Measurements from ENCODE around the gene C3orf62.
"Not testable (repeated sequence)": the region's sequence is repeated elsewhere in the genome, so short reads cannot be mapped to it uniquely, and the experiment has no call there.

Gene C3orf62

DNA sequence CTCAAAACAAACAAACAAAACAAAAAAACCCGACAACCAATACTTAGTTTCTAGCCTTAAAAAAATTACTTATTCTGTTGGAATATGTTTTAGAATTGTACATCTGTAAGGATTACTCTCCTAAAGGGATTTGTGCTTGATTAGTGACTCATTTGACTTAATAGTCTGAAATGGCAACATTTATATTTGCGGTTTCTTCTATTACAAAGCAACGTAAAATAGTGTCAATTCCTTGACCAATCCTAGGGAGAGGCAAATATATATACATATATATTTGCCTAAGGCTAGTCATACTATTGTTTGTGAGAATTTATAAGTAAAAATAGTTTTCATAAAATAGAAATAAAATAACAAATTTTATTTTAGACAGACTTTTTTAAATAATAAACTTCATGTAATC is 39.7 kb downstream of the C3orf62 start:
- TF ChIP-seq, protein P1, sequence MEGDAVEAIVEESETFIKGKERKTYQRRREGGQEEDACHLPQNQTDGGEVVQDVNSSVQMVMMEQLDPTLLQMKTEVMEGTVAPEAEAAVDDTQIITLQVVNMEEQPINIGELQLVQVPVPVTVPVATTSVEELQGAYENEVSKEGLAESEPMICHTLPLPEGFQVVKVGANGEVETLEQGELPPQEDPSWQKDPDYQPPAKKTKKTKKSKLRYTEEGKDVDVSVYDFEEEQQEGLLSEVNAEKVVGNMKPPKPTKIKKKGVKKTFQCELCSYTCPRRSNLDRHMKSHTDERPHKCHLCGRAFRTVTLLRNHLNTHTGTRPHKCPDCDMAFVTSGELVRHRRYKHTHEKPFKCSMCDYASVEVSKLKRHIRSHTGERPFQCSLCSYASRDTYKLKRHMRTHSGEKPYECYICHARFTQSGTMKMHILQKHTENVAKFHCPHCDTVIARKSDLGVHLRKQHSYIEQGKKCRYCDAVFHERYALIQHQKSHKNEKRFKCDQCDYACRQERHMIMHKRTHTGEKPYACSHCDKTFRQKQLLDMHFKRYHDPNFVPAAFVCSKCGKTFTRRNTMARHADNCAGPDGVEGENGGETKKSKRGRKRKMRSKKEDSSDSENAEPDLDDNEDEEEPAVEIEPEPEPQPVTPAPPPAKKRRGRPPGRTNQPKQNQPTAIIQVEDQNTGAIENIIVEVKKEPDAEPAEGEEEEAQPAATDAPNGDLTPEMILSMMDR (IDR thresholded peaks at IDR 0.05; ENCODE audit: unreplicated experiment in 3 of 3): no peak
- Mint-ChIP-seq H3K27me3 (ENCODE audit: low read depth) (no peaks in the 10 kb centered on the region), H3K27ac (no peak overlapping the region), H3K9me3 (peaks cover 21% of the 10 kb centered on the region), H3K36me3 (ENCODE audit: low read depth) (peaks cover 3% of the 10 kb centered on the region), H3K4me3 (no peak overlapping the region), H3K4me1 (no peaks in the 10 kb centered on the region)

DNA sequence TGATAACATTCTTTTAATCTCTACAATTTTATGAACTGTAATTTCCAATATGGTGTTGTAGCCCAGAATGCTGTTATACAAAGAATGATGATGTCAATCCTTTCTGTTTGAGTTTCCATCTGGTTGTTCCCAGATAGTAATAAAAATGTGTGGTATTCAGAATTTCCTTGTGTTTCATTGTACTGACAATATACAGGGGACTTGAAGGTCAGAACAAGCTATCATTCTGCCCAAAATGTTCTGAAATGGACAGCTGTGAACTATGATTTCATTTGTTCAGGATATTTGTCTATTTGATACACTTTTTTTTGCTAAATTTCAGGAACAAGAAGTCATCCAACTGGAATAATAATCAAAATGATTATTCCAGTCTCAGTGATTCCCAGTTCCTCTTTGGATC is 40.8 kb downstream of the C3orf62 start:
- Mint-ChIP-seq H3K36me3 (ENCODE audit: low read depth) (peaks cover 3% of the 10 kb centered on the region), H3K9me3 (peaks cover 26% of the 10 kb centered on the region), H3K27ac (no peak overlapping the region), H3K27me3 (ENCODE audit: low read depth) (no peaks in the 10 kb centered on the region), H3K4me3 (no peak overlapping the region), H3K4me1 (no peaks in the 10 kb centered on the region)
- TF ChIP-seq, protein P1 (IDR thresholded peaks at IDR 0.05; ENCODE audit: unreplicated experiment in 3 of 3): no peak

DNA sequence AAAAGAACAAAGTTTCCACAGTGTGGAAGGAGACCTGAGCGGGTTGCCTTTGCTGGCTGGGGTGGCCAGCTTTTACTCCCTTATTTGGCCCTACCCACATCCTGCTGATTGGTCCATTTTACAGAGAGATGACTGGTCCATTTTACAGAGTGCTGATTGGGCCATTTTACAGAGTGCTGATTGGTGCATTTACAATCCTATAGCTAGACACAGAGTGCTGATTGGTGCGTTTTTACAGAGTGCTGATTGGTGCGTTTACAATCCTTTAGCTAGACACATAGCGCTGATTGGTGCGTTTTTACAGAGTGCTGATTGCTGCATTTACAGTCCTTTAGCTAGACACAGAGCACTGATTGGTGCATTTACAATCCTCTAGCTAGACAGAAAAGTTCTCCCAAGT is 48.2 kb downstream of the C3orf62 start:
- not testable (repeated sequence) for H3K4me3 Mint-ChIP-seq; H3K27ac Mint-ChIP-seq; H3K36me3 Mint-ChIP-seq (ENCODE audit: low read depth); H3K4me1 Mint-ChIP-seq; H3K27me3 Mint-ChIP-seq (ENCODE audit: low read depth)
- H3K9me3 Mint-ChIP-seq: peaks cover 53% of the 10 kb centered on the region

DNA sequence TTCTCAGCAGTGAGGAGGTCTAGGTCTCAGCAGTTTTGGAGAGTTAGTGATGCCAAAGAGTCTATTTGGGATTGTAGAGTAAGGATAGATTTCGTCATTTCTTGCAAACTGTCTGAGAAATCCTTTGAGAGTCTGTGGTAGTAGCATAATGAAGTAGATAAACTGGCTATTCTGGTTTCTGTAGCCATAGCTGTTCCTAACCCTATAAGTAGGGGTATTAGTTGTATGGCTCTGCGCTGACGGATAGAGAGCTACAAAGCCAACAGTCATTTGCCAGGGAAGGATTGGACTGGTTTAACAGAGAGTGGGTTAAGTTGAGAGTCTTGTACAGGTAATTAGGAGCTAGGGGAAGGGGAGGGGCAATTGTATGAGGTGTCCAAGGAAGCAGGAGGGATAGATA is 55.0 kb downstream of the C3orf62 start:
- H3K9me3 Mint-ChIP-seq: peaks cover 32% of the 10 kb centered on the region
- no peak overlapping the region for H3K4me3 Mint-ChIP-seq
- no peaks in the 10 kb centered on the region for H3K36me3 Mint-ChIP-seq (ENCODE audit: low read depth)
- H3K27ac Mint-ChIP-seq: peak overlapping the region in 1 of 3 experiments; percentile 4
- H3K27me3 Mint-ChIP-seq (ENCODE audit: low read depth): peaks cover 9% of the 10 kb centered on the region
- TF ChIP-seq, protein P1 (IDR thresholded peaks at IDR 0.05; ENCODE audit: unreplicated experiment in 3 of 3): no peak
- H3K4me1 Mint-ChIP-seq: peaks cover 14% of the 10 kb centered on the region

DNA sequence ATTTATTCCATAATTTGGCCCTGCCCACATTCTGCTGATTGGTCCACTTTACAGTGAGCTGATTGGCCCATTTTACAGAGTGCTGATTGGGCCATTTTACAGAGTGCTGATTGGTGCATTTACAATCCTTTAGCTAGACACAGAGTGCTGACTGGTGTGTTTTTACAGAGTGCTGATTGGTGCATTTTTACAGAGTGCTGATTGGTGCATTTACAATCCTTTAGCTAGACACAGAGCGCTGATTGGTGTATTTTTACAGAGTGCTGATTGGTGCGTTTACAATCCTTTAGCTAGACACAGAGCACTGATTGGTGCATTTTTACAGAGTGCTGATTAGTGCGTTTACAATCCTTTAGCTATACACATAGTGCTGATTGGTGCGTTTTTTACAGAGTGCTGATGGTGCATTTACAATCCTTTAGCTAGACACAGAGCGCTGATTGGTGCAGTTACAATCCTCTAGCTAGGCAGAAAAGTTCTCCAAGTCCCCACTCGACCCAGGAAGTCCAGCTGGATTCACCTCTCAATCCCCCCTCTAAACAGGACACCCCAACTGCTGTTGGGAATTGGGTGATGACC is 56.0 kb downstream of the C3orf62 start:
- not testable (repeated sequence) for H3K27ac Mint-ChIP-seq; H3K36me3 Mint-ChIP-seq (ENCODE audit: low read depth); H3K4me3 Mint-ChIP-seq; H3K27me3 Mint-ChIP-seq (ENCODE audit: low read depth)
- Mint-ChIP-seq H3K9me3 (peaks cover 27% of the 10 kb centered on the region), H3K4me1 (peaks cover 14% of the 10 kb centered on the region)

DNA sequence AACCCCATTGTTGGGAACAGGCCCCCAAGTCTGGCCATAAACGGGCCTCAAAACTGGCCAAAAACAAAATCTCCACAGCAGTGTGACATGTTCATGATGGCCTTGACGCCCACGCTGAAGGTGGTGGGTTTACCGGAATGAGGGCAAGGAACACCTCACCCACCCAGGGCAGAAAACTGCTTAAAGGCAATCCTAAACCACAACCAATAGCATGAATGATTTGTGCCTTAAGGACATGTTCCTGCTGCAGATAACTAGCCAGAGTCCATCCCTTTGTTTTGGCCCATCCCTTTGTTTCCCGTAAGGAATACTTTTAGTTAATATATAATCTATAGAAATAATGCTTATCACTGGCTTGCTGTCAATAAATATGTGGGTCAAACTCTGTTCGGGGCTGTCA is 57.9 kb downstream of the C3orf62 start:
- peaks cover 32% of the 10 kb centered on the region for H3K9me3 Mint-ChIP-seq
- H3K36me3 Mint-ChIP-seq (ENCODE audit: low read depth): no peaks in the 10 kb centered on the region
- no peak overlapping the region for H3K4me3 Mint-ChIP-seq
- peaks cover 9% of the 10 kb centered on the region for H3K27me3 Mint-ChIP-seq (ENCODE audit: low read depth)
- H3K4me1 Mint-ChIP-seq: peaks cover 20% of the 10 kb centered on the region
- TF ChIP-seq, protein P1 (IDR thresholded peaks at IDR 0.05; ENCODE audit: unreplicated experiment in 3 of 3): no peak
- peak overlapping the region in 1 of 3 experiments; percentile 98 for H3K27ac Mint-ChIP-seq

Measured in nephron (organoid).